HG03097 (cell line): ENCODE results near the gene ZNF669.

ENCODE experiments used
- ATAC-seq: cut with Tn5 transposase; IDR thresholded peaks from one replicate; pipeline ENCODE4 v1.9.1; 2021; ENCODE audit not compliant: unreplicated experiment, low FRiP score

The ZNF669 gene

DNA sequence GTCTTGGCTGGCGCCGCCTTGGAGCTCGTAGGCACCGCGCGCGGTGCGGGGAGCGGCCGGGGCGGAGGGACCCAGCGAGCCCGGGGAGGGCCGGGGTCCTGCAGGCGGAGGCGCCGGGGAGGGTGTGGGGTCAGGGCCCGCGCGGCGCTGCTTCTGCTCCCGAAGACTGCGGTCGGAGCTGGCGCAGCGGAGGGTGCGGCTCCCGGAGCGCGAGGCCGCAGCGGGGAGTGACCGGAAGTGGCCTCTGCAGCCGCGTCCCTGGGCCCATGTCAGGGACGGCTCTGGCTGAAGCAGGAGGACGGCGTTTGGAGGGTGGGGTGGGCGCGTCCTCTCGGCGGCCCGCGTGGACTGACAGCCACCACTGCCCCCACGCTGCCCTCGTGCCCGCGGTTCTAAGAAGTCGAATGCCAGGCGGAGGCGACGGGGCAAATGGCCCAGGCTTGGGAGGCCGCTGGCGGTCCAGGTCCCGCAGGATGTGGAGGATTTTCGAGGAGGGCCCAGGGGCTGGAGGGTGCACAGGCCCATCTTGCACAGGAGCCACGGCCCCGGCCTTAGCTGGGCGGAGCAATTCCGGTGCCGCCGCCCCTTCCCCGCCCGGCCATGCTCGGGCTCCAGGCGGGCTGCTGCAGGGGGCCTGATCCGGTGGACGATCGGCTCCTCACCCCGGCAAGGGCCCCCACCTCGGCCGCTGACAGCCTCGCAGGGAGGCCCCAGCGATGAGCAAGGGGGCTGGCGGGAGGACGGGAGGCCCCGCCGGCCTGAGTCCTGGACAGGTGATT, 7.7 kb upstream of the ZNF669 start:
- ATAC-seq = no peak

- ATAC-seq = no peak
These were observed 7.1 kb upstream of the ZNF669 start for GRCh38 chr1:247111259-247111699.

GRCh38 chr1:247110627-247111258, 6.6 kb upstream of the ZNF669 start:
- no peak for ATAC-seq

DNA sequence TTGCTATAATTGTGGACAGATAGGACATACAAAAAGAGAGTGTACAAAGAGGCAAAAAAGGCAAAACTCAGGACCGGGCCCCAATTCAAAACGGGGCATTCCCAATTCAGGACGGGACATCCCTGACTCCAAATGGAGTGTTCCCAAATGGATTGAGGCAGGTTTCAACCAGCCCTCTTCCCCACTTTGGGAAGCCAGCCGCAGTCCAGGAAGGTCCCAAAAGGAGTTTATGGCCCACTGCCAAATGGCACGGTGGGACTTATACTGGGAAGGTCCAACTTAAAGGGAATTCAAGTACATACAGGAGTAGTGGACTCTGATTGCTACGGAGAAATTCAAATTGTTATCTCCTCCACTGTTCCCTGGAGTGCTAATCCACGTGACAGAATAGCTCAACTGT, 3.5 kb upstream of the ZNF669 start:
- no peak for ATAC-seq

- no peak for ATAC-seq
These were observed 1.8 kb upstream of the ZNF669 start for GRCh38 chr1:247105966-247106365.

DNA sequence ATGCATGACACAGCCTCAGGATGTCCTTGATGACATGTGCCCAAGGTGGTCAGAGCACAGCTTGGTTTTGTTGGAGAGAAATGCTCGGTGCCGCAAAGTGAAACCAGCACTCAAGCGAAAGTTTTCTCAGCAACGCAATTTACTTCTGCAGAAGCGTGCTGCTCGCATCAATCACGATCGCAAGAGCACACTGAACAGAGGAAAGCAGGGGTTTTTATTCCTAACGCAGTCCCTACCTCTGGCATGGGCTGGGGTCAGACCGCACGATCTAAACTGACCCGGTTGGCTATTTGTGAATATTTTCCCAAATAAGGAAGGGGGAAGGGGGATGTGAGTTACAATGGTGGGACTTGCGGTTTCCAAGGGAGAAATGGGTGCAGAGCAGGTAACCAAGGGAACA, 809 bp upstream of the ZNF669 start:
- ATAC-seq = no peak

GRCh38 chr1:247102381-247102780, 1.8 kb downstream of the ZNF669 start:
- ATAC-seq = no peak

- ATAC-seq = no peak
These were observed 3.4 kb downstream of the ZNF669 start for GRCh38 chr1:247100676-247101279.

- no peak for ATAC-seq
These were observed 7.2 kb downstream of the ZNF669 start for GRCh38 chr1:247096958-247097357.

DNA sequence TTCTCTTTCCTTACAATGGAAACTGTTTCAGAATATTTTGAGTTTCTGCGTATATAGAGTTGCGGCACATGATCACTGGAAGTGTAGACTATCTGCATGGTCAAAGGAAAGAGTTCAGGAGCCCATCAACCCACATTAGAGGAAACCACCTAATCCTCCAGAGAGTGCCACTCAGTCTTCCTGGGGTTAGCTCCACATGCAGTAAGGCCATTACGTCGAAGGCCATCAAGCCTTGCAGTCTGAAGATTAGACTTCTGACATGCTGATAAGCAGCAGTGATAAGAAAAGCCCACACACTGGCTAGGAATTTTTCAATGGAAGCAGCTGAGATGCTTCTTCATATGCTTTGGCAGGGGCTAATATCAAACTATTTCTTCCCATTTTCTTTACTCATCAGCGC, 7.6 kb downstream of the ZNF669 start:
- ATAC-seq = no peak

- ATAC-seq = no peak
These were observed 8.0 kb downstream of the ZNF669 start for GRCh38 chr1:247096112-247096511.

DNA sequence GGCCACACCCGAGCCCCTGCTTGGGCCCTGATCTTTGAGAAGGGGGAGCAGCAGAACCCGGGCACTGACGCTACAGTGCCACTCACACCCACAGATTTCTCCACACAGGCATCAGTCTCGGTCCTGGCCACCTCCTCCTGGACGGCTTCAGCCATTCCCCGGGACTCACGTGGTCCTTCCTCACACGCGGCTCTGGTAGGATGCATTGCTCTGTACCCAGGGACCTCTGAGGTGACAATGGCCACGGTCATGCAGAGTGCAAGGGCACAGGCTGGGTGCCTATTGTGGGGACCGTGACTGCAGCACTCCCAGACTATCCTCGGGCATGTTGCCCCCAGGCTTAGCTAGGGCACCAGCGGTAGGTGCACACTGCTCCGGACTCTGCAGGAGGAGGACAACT, 13.7 kb downstream of the ZNF669 start:
- ATAC-seq = no peak

DNA sequence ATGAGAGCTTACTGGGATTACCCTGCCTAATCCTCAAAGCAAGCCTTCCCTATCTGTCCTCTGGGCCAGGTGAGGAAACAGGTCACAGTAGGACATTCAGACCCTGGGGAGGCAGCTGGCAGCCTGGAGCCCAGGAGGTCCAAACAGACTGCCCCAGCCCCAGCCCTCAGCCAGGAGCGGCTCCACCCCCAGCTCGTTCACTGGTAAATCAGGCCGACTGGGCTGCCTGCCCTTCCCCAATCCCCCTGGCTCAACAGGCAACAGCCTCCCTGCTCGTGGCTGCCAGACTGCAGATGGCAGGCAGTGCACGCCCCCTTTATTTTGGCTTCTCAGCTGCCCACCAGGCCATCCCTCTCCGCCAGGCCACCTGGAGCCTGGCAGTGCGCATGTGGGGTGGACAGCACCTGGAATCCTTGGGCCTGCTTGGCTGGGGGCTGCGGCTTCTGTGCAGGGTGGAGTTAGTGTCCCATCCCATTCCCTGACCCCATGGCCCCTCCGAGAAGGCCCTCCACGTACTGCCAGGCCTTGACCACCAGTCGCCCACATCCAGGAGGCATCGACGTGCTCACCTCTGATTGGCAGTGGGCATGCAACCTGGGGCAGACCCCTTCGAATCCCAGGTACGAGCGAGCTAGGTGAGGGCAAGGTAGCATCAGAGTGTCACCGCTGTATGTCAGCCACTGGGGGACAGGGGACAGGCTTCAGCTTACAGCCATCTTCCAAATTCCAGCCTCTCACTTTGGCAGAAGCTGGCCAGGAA, 14.4 kb downstream of the ZNF669 start:
- ATAC-seq = no peak

- ATAC-seq = no peak
These were observed 15.2 kb downstream of the ZNF669 start for GRCh38 chr1:247088967-247089366.

- no peak for ATAC-seq
These were observed 16.9 kb downstream of the ZNF669 start for GRCh38 chr1:247087256-247087655.

- no peak for ATAC-seq
These were observed 18.8 kb downstream of the ZNF669 start for GRCh38 chr1:247085310-247085709.

DNA sequence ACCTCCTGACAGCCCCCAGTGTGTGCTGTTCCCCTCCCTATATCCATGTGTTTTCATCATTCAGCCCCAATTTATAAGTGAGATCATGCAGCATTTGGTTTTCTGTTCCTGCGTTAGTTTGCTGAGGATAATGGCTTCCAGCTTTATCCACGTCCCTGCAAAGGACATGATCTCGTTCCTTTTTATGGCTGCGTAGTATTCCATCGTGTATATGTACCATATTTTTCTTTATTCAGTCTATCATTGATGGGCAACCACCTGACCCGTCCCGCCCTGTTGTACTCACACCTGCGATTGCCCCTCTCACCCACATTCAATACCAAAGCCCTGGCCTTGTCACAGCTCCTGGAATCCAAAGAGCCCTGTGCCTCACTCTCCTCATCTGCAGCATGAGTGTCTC, 19.4 kb downstream of the ZNF669 start:
- ATAC-seq = no peak

DNA sequence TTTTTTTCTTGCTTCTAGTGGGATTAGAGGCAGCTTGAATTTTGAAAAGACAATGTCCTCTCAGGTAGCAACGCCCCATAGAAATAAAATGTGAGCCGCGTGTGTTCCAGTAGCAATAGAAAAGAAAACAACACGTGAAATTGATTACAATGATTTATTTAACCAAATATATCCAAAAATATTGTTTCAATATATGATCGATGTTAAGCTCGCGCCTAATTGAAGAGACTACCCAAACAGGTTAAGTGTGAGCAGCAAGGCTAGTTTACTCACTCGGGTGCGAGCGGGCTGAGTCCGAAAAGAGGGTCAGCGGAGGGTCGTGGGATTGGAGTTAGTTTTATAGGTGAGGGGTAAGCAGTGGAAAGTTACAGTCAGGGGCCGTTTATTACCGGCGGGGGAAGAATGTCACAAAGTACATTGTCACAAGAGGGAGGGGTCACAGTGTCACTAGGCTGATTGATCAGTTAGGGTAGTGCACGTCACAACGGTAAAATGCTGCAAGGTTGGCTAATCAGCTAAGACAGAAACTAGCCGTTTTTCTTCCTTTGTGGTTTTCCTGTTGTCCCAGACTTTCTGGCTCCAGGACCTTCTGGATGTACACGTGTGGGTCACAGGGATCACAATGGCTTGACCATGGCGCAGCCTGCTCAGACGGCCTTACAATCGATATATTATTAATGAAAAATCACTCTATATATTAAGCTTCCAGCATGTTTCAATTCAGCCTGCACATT, 24.8 kb downstream of the ZNF669 start:
- no peak for ATAC-seq

- peak; percentile 99 for ATAC-seq
These were observed 25.7 kb downstream of the ZNF669 start, which contains the start of gene ZNF670 for GRCh38 chr1:247078258-247079140. Gene ZNF670 (minus strand): TSS chr1:247078811. CDS start chr1:247078596, 215 bp downstream.
